ENCODE data around the gene UBTD1.

UBTD1 gene

DNA sequence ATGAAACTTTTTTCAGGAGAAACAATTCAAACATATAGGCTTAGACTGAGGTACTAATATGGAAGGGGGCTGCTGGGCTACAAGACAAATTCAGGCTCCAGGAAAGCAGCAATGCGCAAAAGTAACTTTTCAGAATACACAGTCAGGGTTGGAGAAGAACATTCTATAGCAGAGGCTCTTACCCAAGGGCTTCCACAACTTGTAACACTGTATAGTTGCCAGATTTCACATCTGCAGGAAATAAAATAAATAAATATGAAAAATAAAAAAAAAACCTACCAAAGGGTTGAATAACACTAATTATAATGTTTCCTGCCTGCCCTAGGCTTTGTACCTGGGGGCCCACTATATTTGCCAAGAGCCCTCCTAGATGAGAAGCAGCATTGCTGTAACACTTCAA, 14.8 kb upstream of the UBTD1 start:
- DNase-seq, result no peak

DNA sequence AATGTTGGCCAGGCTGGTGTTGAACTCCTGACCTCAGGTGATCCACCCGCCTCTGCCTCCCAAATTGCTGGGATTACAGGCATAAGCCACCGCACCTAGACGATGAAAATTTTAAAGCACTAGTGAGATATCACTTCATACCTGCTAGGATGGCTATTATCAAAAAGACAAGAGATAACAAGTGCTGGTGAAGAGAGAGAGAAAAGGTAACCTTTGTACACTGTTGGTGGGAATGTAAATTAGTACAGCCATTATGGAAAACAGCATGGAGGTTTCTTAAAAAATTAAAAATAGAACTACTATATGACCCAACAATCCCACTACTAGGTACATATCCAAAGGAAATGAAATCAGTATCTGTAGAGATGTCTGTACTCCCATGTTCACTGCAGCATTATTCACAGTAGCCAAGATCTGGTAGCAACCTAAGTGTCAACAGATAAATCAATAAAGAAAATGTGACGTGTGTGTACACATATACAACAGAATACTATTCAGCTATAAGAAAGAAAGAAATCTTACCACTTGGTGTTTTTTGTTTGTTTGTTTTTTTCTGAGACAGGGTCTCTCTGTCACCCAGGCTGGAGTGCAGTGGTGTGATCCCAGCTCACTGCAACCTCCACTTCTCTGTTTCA, 13.0 kb upstream of the UBTD1 start:
- no peak for DNase-seq

DNA sequence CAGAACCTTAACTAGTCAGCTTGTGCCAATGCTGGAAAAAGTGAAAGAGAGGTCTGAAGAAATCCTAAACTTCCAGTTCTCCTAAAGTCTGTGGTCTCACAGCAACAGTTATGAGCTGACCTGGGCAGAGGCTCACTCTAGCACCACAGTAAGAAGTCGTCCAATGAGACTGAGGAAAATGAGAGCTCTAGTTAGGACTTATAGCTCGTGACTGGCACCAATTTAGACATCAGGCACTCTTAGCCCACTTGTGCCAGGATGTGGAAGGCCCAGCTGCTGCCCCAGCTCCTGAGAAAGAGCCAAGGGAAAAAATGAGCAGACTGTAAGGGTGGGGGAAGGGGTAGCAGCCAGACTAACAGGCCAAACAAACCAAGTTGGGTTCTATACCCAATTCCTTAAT, 8.1 kb upstream of the UBTD1 start:
- no peak for DNase-seq

DNA sequence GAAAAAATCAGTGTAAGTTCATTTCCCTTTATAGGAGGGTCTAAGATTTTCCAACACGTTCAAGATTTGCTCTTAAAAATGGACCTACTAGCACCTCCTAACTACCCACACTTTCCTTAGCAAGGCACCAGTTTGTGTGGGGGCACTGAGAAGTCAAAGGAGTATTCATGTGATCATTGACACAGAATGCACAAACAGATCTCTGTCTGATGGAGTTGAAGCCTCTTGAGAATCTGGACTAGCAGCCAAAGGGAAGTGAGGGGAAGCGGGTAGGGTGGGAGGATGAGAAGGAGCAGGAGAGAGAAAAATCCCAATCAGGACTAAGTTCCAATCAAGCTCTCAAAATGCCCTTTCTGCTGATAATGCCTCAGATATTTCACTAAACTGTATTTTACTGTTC, 4.6 kb upstream of the UBTD1 start:
- DNase-seq, result no peak

DNA sequence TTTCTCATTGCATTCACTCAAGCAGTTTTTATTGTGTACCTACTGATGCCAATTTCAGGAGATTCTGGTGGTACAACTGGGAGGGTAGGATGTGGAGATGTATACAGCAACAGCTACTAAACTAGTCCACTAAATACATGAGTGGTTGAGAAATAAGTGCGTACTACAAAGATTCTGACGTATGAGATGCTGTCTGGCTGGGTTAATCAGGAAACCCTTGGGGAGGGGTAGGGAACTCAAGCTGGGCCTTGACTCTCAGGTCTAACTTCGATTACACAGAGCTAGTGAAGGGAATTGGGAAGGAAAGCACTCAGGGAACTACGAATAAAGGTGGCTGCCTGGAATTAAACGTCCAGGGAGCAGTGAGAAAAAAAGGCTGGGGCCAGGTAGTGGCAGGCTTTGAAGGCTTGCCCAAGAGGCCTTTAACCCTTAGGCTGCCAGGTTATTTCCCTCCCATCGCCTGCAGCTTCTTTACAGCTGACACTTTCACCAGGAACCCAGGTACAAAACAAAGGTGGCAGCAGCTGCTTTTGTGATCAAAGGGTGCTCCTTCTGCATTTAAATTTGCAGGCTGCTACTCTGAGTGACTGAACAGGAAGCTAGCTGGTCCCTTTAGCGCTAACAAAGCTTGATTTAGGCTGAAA, 3.7 kb upstream of the UBTD1 start:
- no peak for DNase-seq

DNA sequence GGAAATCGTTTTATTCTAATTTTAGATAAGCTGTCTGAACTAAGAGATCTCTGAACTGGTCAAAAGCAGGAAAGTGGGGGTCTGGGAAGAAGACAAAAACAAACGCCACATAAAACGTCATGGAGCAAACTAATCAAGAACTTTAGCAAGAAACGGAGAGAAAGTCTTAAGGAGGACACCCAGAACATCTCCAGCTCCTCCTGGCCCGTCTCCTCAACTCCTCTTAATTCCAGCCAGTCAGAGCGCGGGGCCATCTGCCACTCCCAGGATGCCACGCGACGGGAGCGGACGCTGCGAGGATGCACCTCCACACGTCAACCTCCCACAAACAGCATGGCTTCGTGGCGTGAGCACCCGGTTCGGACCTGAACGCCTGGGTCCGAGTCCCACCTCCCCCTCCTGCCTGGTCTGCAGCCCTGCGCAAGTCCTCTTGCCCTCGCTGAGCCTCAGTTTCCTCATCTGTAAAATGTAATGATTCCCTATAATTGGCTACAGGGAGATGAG, 1.1 kb upstream of the UBTD1 start:
- DNase-seq, result peak; percentile 74

DNA sequence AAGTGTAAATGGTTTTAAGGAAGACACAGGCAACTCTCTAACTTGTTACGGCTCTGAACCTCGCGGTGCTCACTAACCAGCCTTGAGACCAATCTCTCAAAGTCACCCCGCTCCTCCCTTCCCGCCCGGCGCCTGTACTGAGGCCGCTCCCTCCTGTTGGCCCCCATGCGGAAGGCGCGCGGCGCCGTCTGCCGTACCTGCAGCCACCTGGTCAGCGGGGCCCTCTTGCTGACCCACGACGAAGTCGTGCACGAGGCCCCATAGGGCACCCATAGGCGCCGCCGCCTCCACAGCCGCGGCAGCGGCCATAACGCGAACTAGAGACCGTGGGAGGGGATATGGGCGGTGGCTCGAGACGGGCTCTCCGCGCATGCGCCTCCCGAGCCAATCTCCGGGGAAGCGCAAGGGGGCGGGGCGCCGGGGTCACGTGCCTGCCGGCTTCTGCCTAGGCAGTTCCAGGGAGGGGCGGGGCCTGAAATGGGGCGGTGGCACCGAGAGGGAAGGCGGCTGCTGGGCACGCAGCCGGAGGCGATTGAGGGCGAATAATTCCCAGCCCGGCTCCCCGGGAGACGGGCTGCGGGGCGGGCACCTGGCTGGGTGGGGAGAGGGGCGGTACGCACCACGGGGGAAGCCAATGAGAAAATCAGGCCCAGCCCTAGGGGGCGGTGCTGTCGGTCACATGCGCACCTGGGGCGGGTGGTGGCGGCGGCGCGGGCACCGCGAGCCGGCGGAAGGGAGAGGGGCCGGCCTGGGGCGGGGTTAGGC, 466 bp upstream of the UBTD1 start, which contains the start of gene MMS19:
TSS of gene MMS19 (minus strand) at position 347 of the 765 bp plus-strand sequence. CDS start at position 309, 38 bp downstream.
- DNase-seq, result peak; percentile 100

DNA sequence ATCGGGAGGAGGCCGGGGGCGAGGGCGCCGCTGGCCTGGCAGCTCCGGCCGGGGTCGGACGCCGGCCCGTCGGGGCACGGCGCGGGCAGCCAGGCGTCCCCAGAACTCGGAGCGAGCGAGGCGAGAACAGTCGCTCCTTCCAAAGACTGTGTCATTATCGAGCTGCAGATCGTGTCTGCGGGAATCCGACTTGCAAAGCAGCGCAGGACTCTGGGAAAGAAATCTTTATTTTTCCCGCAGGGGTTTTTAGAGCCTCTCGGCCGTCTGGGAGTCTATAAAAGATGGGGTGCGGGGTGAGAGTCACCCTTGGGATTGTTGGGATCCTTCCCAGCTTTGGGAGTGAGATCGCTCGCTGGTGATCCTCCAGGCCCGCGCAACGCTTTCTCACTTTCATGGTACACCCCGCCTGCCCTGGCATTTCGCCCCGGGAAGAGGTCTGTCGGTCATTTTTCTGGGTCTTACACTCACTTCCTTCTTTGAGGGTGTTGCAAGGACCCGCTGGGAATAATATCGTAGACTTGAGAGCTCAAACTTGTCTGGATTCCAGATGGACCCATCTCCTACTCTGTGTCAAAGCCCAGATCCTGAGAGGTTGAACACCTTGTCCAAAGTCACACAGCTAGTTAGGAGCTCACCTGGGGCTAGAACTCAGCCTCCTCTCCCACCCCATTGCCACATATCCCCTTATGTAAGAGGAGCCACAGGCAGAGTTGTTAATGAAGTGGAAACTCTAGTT, 1.0 kb downstream of the UBTD1 start:
- no peak for DNase-seq

DNA sequence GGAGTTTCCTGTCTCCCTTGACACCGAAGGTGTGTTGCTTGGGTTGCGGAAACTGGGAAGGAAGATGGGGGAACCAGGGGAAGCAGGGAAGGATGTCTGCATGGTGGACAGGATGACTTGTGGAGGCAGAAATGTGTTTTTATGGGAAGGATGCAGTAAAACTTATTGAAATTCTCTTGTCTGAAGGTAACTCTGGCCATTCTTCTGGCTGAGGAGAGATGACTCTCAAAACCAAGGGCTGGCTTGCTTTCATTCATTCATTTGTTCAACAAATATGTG, 1.5 kb downstream of the UBTD1 start:
- DNase-seq, result no peak

DNA sequence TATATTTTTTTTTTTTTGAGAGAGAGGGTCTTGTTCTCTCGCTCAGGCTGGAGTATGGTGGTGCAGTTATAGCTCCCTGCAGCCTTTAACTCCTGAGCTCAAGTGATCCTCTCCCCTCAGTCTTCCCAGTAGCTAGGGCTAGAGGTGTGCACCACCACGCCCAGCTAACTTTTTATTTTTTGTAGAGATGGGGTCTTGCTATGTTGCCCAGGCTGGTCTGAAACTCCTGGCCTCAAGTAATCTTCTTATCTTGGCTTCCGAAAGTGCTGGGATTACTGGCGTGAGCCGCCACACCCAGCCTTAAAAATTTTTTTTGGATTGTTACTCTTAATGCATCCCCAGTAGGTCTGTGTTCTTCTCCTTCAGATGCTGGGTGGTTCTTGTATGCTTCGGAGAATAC, 4.2 kb downstream of the UBTD1 start:
- no peak for DNase-seq

DNA sequence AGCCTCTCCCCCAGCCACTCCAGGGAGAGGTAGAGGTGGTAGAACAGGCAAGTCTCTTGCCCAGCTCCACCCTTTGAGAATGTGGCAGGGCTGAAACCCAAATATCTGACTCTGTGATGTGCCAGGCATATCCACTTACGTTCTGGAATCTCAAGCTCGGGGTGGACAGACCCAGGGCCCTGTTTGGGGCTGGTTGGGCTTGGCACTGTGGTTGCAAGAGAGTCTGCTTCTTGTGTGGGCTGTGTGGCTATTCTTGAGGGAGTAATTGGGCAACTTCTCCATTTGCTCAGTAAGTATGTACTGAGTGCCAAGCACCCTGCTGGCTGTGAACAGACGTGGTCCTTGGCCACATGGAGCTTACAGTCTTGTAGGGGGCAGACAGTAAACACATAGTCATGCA, 4.7 kb downstream of the UBTD1 start:
- no peak for DNase-seq

DNA sequence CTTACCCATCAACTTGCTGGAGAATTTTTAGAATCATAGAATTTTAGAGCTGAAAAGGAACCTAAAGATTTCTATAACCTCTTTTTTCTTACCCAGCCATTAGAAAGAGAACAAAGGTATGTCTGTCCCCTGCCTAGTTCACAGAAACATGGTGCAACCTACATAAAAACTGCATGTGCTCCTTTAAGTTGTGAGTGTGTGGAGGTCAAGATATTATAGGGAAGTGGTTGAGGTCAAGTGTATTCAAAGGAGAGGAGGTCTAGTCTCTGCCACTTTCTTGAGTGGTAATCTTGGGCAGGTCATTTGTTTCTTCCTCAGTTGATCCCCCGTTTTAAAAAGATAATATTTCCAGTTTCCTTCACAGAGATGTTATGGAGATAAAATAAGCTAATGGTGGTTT, 6.4 kb downstream of the UBTD1 start:
- no peak for DNase-seq

DNA sequence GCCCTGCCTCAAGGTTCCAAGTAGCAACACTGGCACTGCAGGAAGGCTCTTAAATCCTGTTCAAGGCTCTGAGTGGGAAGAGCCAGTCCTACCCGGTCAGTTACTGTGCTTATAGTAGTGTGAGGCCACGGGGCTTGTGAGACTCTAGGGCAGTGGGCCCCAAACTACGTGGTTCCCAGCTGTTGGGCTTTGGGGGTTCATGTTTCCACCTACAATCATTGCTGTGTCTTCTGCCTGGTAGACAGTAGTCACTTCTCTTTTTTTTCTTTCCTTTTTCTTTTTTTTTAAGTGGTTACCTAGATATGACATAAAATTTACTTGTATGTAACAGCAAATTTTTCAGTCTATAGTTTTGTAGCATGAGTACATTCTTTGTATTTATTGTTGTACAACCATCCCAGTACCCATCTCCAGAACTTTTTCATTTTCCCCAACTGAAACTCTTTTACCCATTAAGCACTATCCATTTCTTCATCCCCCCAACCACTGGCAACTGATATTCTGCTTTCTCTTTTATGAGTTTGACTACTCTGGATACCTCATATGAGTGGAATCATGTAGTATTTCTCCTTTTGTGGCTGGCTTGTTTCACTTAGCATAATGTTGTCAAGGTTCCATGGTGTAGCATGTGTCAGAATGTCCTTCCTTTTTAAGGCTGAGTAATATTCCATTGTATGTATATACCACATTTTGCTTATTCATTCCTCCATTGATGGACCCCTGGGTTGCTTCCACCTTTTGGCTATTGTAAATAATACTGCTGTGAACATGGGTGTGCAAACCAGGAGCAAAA, 7.7 kb downstream of the UBTD1 start:
- no peak for DNase-seq

DNA sequence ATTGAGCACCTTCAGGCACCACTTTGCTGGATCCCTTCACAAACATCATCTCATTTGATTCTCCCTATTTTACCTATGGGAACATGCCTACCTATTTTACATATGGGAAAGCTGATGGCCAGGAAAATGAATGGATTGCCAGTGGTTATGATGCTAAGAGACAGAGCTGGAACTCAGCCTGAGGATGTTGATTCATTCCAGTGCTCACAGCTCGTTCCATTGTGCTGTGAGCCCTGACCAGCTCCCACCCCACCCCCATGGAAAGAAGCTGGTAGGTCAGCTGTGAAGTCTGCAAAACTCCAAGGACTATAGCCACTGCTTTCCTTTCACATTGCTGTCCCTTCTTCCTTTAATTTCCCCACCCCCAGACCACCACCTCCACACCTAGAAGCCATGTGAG, 9.6 kb downstream of the UBTD1 start:
- DNase-seq, result no peak

DNA sequence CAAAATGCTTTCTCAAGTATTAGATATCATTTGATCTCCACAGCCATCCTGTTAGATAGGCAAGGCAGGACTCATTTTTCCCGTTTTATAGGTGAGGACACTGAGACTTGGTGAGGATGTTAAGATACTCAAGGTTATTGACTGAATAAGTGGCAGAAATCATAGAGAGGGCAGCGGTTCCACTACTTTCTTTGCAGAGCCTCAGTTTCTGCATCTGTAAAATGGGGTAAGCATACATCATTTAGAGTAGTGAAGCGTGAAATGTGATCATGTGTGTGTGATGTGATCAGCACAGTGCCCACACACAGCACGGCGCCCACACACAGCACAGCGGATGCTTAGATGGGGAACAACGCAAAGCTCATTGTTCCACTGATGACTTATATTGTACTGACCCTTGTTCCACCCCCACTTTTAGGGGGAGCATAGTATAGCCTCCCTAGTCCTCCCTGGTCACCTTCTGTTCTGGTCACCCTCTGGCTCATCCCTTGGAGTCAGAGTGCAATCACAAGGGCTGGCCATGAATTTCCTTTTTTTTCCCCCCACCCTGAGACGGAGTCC, 10.5 kb downstream of the UBTD1 start:
- DNase-seq, result no peak

DNA sequence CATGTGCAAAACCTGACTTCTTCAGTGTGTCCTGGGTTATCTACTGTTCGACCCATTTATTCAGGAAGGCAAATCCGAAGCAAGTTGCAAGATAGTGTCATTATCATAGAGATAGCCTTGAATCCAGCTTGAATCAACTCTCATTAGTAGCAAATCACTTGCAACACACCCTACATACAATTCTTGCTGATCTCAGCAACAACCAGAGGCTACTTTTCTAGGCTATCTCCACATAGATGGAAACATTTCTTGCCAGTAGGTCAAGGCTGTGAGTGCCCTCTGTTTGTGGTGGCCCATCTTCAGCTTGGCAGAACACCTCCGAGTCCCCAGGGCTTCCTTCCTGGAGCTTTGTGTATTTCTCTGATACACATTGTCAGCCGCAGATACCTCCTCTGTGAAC, 12.0 kb downstream of the UBTD1 start:
- DNase-seq, result no peak

DNA sequence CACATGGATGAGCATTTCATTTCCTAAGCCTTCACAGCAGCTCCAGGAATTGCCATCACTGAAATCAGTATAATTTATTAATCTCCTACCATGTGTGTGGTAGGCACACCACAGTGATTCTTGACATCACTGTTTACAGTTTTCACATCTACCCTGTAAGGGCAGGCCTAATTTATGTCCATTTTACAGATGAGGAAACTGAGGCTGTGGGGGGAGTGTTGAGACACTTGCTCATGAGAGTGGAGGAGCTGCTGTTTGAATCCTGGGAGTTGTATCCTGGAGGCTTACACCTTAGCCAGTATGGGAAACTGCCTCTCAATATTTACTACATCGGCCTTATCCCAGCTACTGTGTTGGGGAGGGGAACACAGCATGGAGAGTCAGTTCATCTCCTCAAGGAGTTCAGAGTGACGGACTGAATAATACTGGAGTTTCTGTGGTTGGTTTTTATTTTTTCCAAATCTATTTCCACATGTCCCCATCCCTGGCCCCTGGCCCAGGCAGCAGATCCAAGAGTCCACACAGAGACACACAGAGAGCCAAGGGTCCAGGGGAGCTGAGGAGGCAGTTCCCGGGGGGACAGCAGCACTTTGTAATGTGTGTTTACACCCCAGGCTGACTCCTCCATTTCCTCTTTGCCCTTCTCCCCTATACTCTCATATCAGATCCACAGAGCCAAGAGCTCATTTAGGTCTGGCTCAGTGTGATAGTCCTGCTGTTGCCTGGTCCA, 13.2 kb downstream of the UBTD1 start:
- DNase-seq, result no peak

DNA sequence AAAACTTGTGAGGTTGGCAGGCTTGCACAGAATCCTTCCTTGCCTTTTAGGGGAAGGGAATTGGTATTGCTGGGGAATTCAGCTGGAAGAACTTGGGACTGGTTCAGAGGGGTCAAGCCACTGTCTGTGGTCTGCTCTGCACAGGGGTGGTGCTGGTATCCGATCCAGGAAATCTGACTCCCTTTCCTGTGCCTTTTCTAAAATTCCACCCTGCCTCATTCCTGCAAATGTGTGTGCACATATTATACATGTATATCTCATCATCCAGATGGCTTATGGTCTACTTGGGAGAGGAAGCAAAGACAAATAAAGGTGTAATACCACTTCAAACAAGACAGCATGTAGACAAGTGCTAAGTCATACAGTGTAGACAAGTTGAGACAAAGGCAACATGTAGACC, 14.3 kb downstream of the UBTD1 start:
- DNase-seq, result no peak

DNA sequence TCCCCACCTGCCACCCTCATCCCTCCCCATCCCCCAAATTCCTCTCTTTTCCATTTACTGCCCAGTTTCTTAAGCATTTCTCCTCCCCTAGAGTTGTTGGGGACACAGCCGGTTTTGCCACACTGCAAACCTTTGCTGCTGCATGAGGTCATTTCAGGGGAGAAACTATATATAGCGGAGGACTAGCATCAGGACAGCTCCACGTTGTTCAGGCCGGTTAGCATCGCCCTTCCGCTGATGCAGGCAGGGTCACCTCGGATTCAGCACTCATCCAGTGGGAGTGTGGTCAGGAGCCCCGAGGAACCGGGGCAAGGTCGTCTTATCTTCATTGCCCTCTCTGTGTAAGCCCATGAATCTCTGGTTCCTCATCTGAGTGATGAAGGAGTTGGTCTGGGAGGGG, 15.6 kb downstream of the UBTD1 start:
- no peak for DNase-seq

DNA sequence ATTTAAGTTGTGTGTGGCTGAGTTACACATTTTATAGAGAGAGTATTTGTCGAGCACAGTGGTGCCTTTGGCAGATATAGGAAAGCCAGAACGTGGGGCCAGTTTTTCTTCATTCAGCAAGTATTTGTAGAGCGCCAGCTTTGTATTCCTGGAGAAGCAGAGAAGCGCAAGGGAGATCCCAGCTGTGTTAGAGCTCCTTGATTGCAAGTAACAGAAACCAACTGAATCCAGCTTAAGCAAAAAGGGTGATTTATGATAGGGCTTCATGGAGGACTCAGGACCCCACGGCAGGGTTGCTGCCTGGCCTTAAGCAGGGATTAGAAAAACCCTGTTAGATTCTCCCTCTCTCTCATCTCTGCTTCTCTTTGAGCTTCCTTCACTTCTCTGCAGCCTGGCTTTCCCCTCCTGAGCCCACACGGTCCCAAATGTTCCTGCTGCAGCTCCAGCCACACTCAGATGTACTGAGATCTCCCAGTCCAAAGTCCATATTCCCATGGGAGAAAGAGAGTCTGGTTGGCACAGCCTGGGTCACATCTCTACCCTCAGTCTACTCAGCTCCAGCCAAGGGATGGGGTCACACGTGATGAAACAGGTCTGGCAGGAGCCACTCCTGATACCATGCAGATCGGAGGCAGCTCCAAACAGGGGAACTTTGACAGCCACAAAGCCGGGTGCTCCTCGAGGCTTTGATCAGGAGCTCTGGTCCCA, 16.7 kb downstream of the UBTD1 start:
- DNase-seq, result no peak

Data from stimulated activated CD4-positive, alpha-beta T cell treated with anti-CD3 and anti-CD28 coated beads, Interleukin-4, amount 100 ng/mL, for 1 hour (primary cell).